ENCODE measurements around the gene CSF2RB. TPM values are rescaled to one million over a fixed set of nuclear protein-coding genes. Genes with fewer than 3 reads are reported as not detected.

Gene CSF2RB
- total and polyA plus RNA-seq, 2 donors (not counting 3 experiments of a cell fraction or from before 2014, with no cell fraction given), result 20.6 to 68.2 TPM

DNA sequence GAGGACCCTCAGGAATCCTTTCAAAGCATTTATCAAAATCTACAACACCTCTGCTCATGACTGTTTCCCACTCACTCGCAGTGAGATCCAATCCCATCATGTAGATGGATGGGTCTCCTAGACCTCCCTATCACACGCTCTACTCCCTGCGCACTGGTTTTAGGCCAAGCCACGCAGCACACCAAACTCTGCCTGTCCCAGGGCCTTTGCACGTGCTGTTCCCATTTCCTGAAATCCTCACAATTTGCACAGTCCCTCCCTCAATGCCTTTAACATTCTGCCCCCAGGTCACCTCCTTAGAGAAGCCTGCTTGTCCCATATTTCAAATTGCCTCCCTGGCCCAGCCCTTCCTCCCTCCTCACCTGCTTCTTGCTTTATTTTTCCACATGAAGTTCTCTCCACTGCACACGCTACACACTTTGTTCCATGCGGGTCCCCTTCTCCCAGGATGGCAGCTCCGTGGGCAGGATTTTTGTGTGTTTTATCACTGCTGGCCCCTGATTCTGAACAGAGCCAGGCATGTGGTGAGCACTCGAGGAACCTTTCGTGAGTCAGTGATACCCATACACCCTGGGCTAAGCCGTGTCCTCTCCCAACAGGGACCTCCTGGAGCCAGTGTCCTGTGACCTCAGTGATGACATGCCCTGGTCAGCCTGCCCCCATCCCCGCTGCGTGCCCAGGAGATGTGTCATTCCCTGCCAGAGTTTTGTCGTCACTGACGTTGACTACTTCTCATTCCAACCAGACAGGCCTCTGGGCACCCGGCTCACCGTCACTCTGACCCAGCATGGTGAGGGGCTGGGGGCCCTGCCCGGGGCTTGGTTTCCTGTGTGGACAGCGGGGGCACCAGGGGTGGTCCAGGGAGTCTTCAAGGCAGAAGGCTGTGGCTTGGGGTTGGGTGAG, 12.2 kb downstream of the CSF2RB start:
- intact Hi-C loops (cut with micrococcal nuclease), result no loop called here
- Histone ChIP-seq H3K36me3 (ENCODE audit: control insufficient read depth in 2 of 2, extremely low read depth in 1 of 2, insufficient read depth in 2 of 2, low read length in 2 of 2) (peaks cover 3 to 38% of the 10 kb centered on the region in 2 experiments), H4K20me1 (replicated peaks; ENCODE audit: control insufficient read depth, extremely low read depth, insufficient read depth, low read length) (no peaks in the 10 kb centered on the region), H2AFZ (ENCODE audit: low read depth, low read length) (no peak overlapping the region), H3K79me2 (ENCODE audit: control insufficient read depth, insufficient read depth, low read length) (no peaks in the 10 kb centered on the region), H3K9me3 (replicated peaks; ENCODE audit: control insufficient read depth, insufficient read depth, low read length) (no peaks in the 10 kb centered on the region), H3K9ac (replicated peaks; ENCODE audit: extremely low read depth, insufficient read depth, low read length) (no peak overlapping the region), H3K27me3 (ENCODE audit: control insufficient read depth in 2 of 2, insufficient read depth in 2 of 2, low read length in 2 of 2) (no peaks in the 10 kb centered on the region), H3K4me2 (ENCODE audit: insufficient read depth, low read length) (no peak overlapping the region), H3K4me3 (replicated peaks in 1 of 3; ENCODE audit: insufficient read depth in 1 of 3, low read depth in 1 of 3, low read length in 3 of 3) (no peak overlapping the region), H3K4me1 (ENCODE audit: control insufficient read depth, extremely low read depth, insufficient read depth, low read length) (no peaks in the 10 kb centered on the region), H3K9me1 (replicated peaks; ENCODE audit: control insufficient read depth, extremely low read depth, insufficient read depth, low read length) (no peaks in the 10 kb centered on the region), H3K27ac (ENCODE audit: insufficient read depth, low read depth, low read length) (no peak overlapping the region)
- dilution Hi-C loops (cut with MboI; ENCODE audit: extremely low pct_ligation_motif_present, low sequenced_read_pairs), result no loop called here
- FAIRE-seq, result no peak
- POLR2A ChIA-PET, result no interaction called here
- CTCF ChIA-PET, result interaction anchor here (0.8 kb wide), 1 partner anchor 10 kb away, joined by 3 read pairs; no protein-coding TSS in a partner anchor
- TF ChIP-seq POLR2A (IDR thresholded peaks at IDR 0.05; ENCODE audit: low read depth, low read length) (no peak), GATA2 (IDR thresholded peaks at IDR 0.05; ENCODE audit: insufficient read depth, insufficient read length, low read depth, low read length) (no peak), FOS (IDR thresholded peaks at IDR 0.05; ENCODE audit: borderline replicate concordance, insufficient read depth, low read length) (no peak), POLR2AphosphoS5 (IDR thresholded peaks at IDR 0.05; ENCODE audit: insufficient read depth, low read depth, low read length) (no peak), EZH2 (IDR thresholded peaks at IDR 0.05; ENCODE audit: borderline replicate concordance, low read depth, low read length, severe bottlenecking) (no peak), JUN (IDR thresholded peaks at IDR 0.05; ENCODE audit: borderline replicate concordance, insufficient read depth, insufficient read length, low read depth) (no peak), MYC (IDR thresholded peaks at IDR 0.05; ENCODE audit: low read depth, low read length) (no peak)
- TF ChIP-seq, protein P1, sequence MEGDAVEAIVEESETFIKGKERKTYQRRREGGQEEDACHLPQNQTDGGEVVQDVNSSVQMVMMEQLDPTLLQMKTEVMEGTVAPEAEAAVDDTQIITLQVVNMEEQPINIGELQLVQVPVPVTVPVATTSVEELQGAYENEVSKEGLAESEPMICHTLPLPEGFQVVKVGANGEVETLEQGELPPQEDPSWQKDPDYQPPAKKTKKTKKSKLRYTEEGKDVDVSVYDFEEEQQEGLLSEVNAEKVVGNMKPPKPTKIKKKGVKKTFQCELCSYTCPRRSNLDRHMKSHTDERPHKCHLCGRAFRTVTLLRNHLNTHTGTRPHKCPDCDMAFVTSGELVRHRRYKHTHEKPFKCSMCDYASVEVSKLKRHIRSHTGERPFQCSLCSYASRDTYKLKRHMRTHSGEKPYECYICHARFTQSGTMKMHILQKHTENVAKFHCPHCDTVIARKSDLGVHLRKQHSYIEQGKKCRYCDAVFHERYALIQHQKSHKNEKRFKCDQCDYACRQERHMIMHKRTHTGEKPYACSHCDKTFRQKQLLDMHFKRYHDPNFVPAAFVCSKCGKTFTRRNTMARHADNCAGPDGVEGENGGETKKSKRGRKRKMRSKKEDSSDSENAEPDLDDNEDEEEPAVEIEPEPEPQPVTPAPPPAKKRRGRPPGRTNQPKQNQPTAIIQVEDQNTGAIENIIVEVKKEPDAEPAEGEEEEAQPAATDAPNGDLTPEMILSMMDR (IDR thresholded peaks at IDR 0.05; ENCODE audit: extremely low read depth in 1 of 2, insufficient read depth in 1 of 2, low read depth in 1 of 2, low read length in 2 of 2), result no peak
- TF ChIP-seq, protein P2, sequence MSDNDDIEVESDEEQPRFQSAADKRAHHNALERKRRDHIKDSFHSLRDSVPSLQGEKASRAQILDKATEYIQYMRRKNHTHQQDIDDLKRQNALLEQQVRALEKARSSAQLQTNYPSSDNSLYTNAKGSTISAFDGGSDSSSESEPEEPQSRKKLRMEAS (IDR thresholded peaks at IDR 0.05; ENCODE audit: insufficient read depth, insufficient read length), result no peak
- DNase-seq (ENCODE audit: low read depth, low spot score), result no peak
- no TSS peak for BruUV-seq (replicated peaks)
